ENCODE data around the gene PLEKHH2.

The PLEKHH2 gene

DNA sequence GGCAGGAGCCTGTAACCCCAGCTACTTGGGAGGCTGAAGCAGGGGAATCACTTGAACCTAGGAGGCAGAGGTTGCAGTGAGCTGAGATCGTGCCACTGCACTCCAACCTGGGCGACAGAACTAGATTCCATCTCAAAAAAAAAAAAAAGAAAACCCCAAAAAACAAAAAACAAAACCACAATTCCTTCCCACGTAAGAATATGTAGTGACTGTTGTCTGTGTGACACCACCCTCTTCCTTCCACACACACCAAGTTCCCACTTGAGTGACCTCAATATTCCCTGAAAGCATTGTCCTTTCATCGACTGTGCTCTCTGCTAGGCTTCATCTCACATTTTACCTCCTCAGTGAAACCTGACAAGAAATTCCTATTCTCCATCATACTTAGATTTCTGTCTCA is 32.4 kb upstream of the PLEKHH2 start:
- H3K4me3 ChIP-seq (ENCODE audit: low read depth in 1 of 2, low read length in 1 of 2), result no peak overlapping the region
- no peaks in the 10 kb centered on the region for H3K27me3 ChIP-seq
- TF ChIP-seq, protein P1, sequence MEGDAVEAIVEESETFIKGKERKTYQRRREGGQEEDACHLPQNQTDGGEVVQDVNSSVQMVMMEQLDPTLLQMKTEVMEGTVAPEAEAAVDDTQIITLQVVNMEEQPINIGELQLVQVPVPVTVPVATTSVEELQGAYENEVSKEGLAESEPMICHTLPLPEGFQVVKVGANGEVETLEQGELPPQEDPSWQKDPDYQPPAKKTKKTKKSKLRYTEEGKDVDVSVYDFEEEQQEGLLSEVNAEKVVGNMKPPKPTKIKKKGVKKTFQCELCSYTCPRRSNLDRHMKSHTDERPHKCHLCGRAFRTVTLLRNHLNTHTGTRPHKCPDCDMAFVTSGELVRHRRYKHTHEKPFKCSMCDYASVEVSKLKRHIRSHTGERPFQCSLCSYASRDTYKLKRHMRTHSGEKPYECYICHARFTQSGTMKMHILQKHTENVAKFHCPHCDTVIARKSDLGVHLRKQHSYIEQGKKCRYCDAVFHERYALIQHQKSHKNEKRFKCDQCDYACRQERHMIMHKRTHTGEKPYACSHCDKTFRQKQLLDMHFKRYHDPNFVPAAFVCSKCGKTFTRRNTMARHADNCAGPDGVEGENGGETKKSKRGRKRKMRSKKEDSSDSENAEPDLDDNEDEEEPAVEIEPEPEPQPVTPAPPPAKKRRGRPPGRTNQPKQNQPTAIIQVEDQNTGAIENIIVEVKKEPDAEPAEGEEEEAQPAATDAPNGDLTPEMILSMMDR (IDR thresholded peaks at IDR 0.05), result no peak
- no peaks in the 10 kb centered on the region for H3K4me1 ChIP-seq (ENCODE audit: control insufficient read depth in 1 of 2, insufficient read depth in 1 of 2, low read depth in 1 of 2, low read length in 1 of 2)
- H3K36me3 ChIP-seq, result no peaks in the 10 kb centered on the region
- no peak overlapping the region for H3K27ac ChIP-seq
- no peaks in the 10 kb centered on the region for H3K9me3 ChIP-seq

- no peak overlapping the region for H3K27ac ChIP-seq
- no peaks in the 10 kb centered on the region for H3K27me3 ChIP-seq
- H3K36me3 ChIP-seq, result no peaks in the 10 kb centered on the region
- no peak overlapping the region for H3K4me3 ChIP-seq (ENCODE audit: low read depth in 1 of 2, low read length in 1 of 2)
- H3K4me1 ChIP-seq (ENCODE audit: control insufficient read depth in 1 of 2, insufficient read depth in 1 of 2, low read depth in 1 of 2, low read length in 1 of 2), result no peaks in the 10 kb centered on the region
- TF ChIP-seq, protein P1 (IDR thresholded peaks at IDR 0.05), result no peak
- H3K9me3 ChIP-seq, result no peaks in the 10 kb centered on the region
Observed at GRCh38 chr2:43605079-43605655, 31.9 kb upstream of the PLEKHH2 start.

DNA sequence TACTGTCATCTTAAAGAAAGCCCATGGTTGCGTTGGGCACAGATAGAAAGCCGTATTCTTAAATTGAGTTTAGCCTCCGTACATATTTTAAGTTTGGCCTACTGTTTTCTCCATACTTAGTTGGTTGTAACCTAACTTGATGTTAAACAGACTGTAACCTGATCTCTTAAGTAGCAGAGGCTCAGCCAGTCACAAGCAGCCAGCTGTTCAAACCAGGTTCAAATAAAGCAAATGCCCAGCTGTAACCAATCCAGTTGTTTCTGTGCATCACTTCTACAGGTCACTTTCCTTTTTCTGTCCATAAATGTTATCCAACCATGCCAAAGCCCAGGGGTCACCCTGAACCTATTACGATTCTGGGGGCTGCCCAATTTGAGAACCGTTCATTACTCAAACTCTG is 31.2 kb upstream of the PLEKHH2 start:
- no peaks in the 10 kb centered on the region for H3K36me3 ChIP-seq
- no peak overlapping the region for H3K4me3 ChIP-seq (ENCODE audit: low read depth in 1 of 2, low read length in 1 of 2)
- no peaks in the 10 kb centered on the region for H3K27me3 ChIP-seq
- TF ChIP-seq, protein P1 (IDR thresholded peaks at IDR 0.05), result no peak
- H3K4me1 ChIP-seq (ENCODE audit: control insufficient read depth in 1 of 2, insufficient read depth in 1 of 2, low read depth in 1 of 2, low read length in 1 of 2), result no peaks in the 10 kb centered on the region
- H3K9me3 ChIP-seq, result no peaks in the 10 kb centered on the region
- no peak overlapping the region for H3K27ac ChIP-seq

- no peaks in the 10 kb centered on the region for H3K9me3 ChIP-seq
- TF ChIP-seq, protein P1 (IDR thresholded peaks at IDR 0.05), result peak; percentile 48
- no peaks in the 10 kb centered on the region for H3K36me3 ChIP-seq
- H3K4me1 ChIP-seq (ENCODE audit: control insufficient read depth in 1 of 2, insufficient read depth in 1 of 2, low read depth in 1 of 2, low read length in 1 of 2), result no peaks in the 10 kb centered on the region
- no peaks in the 10 kb centered on the region for H3K27me3 ChIP-seq
- H3K4me3 ChIP-seq (ENCODE audit: low read depth in 1 of 2, low read length in 1 of 2), result no peak overlapping the region
- H3K27ac ChIP-seq, result no peak overlapping the region
Observed at GRCh38 chr2:43609290-43609918, 27.7 kb upstream of the PLEKHH2 start.

- Histone ChIP-seq H3K36me3 (no peaks in the 10 kb centered on the region), H3K4me3 (ENCODE audit: low read depth in 1 of 2, low read length in 1 of 2) (no peak overlapping the region), H3K9me3 (no peaks in the 10 kb centered on the region), H3K27ac (no peak overlapping the region), H3K27me3 (no peaks in the 10 kb centered on the region), H3K4me1 (ENCODE audit: control insufficient read depth in 1 of 2, insufficient read depth in 1 of 2, low read depth in 1 of 2, low read length in 1 of 2) (no peaks in the 10 kb centered on the region)
- TF ChIP-seq, protein P1 (IDR thresholded peaks at IDR 0.05), result no peak
Observed at GRCh38 chr2:43610361-43610760, 26.7 kb upstream of the PLEKHH2 start.
